Stomach (tissue), 9 donors: ENCODE data around the gene MYEOV. TPM values are rescaled to one million over a fixed set of nuclear protein-coding genes. Genes with fewer than 3 reads are reported as not detected.
A peak's percentile ranks its signal among the peaks of the same experiment; 100 is the strongest.

Experiments
- DNase-seq, 2 donors: peaks; one replicate each; pipeline versions ENCODE4 v3.0.0 to v3.0.0-alpha.2; 2013 to 2019
- H3K27ac ChIP-seq, 5 donors: fragments of 200-600 bp in 4 of 5; sonication (generic) in 4 of 5; one replicate each; pipeline ENCODE4 v1.5.1; 2013 to 2019; ENCODE audit warnings: mild to moderate bottlenecking in 1 of 5, moderate library complexity in 1 of 5
- H3K27me3 ChIP-seq, 3 donors: fragments of 200-600 bp; sonication (generic); one replicate each; pipeline ENCODE4 v1.5.1; 2017 to 2019; ENCODE audit warnings: mixed run types in 1 of 3
- H3K36me3 ChIP-seq, 4 donors: fragments of 200-600 bp; sonication (generic); 1 replicate in 3 of 4; 2 replicates in 1 of 4; pipeline ENCODE4 v1.5.1; 2016 to 2019
- H3K4me1 ChIP-seq, 4 donors: fragments of 200-600 bp; sonication (generic); one replicate each; pipeline ENCODE4 v1.5.1; 2016 to 2019
- H3K4me3 ChIP-seq, 4 donors: fragments of 200-600 bp; sonication (generic) in 3 of 4; one replicate each; pipeline ENCODE4 v1.5.1; 2016 to 2019; ENCODE audit warnings: mild to moderate bottlenecking in 1 of 4
- H3K9me3 ChIP-seq, 4 donors: fragments of 200-600 bp; sonication (generic); one replicate each; pipeline ENCODE4 v1.5.1; 2016 to 2019
- EP300 ChIP-seq: sonication (generic); formaldehyde crosslinking; IDR thresholded peaks from one replicate; pipeline ENCODE4 v1.6.1; 2017; ENCODE audit warnings: antibody characterized with exemption
- POLR2A ChIP-seq, 4 donors: fragments of 450-650 bp; IDR thresholded peaks; one replicate each; pipeline ENCODE4 v1.6.1; 2016; ENCODE audit warnings: antibody characterized with exemption in 4 of 4, control low read depth in 2 of 4, mild to moderate bottlenecking in 1 of 4, moderate library complexity in 1 of 4
- POLR2AphosphoS5 ChIP-seq, 3 donors: sonication (generic); formaldehyde crosslinking; IDR thresholded peaks; one replicate each; pipeline ENCODE4 v1.6.1; 2016; ENCODE audit warnings: antibody characterized with exemption in 3 of 3
- WGBS, 5 donors: extraction: QIAGEN DNeasy Blood & Tissue Kit in 3 of 5; methylation state at CpG; one replicate each; pipeline versions ENCODE4 v1.1.5 to v1.1.7; 2013 to 2018; 5-methylcytosine and 5-hydroxymethylcytosine counted together
- intact Hi-C: fragments of 100-400 bp; cut with DNase I; formaldehyde crosslinking; loops from one replicate; pipeline ENCODE4 v1.15.1; 2023; ENCODE audit warnings: low total_unique reads
- polyA plus RNA-seq, 3 donors: library from polyadenylated mRNA; stranded (reverse); fragments of 200-250 nt; gene quantifications; one replicate each; pipeline ENCODE4 v1.2.3, GENCODE V29; 2013
- total RNA-seq, 5 donors: library from RNA; depleted of rRNA; stranded (reverse); fragments of >200 nt; gene quantifications; one replicate each; pipeline versions ENCODE4 v1.1.0 to v1.2.3, GENCODE V29; 2014 to 2016
- TF ChIP-seq, protein P1 (sequence below), 7 experiments: fragments of 450-650 bp in 4 of 7; fragments of 200-600 bp in 3 of 7; sonication (generic) in 3 of 7; IDR thresholded peaks; one replicate each; pipeline ENCODE4 v1.5.1; 2016 to 2019; ENCODE audit warnings: antibody characterized with exemption in 7 of 7, control low read depth in 2 of 7, mild to moderate bottlenecking in 1 of 7
- donor health status: healthy with polysubstance abuse.
- donor health status: Bipolar disorder and iron deficiency.
- donor health status: healthy.

Gene MYEOV
- total and polyA plus RNA-seq, 8 donors: 0.92 to 41.5 (median 8.5) TPM; not detected in 2

DNA sequence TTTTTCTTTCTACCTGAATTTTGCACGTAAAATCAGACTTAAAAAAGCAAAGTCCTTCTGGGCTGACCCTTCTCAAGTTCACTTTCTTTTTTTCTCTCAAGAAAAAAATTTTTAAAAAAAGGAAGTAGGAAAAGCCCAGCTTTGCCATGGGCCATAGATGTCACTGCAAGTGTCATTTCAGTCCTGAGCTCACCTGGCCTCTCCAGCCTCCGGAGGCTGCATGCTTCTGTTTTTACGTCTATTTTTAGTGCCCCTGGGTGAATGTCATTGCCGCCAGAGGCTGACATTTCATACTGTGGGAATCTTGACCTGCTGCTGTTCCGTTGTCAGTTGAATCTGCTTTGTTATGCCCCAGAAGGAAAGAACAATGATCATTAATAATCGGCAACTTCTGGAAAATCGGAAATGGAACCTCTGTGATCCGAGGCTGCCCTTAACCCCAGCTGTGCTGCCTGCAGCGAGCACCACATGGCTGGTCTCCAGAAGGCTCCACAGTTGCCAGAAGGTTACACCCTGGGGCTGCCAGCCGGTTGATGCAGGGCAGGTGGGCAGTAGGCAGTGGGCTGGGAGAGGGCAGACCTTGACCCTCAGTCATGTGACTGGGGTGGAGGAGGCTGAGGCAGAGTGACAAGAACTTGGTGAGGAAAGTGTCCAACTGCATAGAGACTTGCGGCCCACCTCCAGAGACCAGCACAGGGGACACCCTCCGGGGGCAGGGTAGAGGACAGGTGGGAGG, 16.7 kb upstream of the MYEOV start:
- intact Hi-C loops: no loop called here
- H3K4me1 ChIP-seq: peaks cover 19 to 47% (median 41%) of the 10 kb centered on the region in 4 donors
- no peaks in the 10 kb centered on the region for H3K36me3 ChIP-seq
- TF ChIP-seq, protein P1, sequence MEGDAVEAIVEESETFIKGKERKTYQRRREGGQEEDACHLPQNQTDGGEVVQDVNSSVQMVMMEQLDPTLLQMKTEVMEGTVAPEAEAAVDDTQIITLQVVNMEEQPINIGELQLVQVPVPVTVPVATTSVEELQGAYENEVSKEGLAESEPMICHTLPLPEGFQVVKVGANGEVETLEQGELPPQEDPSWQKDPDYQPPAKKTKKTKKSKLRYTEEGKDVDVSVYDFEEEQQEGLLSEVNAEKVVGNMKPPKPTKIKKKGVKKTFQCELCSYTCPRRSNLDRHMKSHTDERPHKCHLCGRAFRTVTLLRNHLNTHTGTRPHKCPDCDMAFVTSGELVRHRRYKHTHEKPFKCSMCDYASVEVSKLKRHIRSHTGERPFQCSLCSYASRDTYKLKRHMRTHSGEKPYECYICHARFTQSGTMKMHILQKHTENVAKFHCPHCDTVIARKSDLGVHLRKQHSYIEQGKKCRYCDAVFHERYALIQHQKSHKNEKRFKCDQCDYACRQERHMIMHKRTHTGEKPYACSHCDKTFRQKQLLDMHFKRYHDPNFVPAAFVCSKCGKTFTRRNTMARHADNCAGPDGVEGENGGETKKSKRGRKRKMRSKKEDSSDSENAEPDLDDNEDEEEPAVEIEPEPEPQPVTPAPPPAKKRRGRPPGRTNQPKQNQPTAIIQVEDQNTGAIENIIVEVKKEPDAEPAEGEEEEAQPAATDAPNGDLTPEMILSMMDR (IDR thresholded peaks at IDR 0.05): no peak
- TF ChIP-seq POLR2AphosphoS5 (IDR thresholded peaks at IDR 0.05) (no peak), EP300 (no peak), POLR2A (IDR thresholded peaks at IDR 0.05) (no peak)
- no peak overlapping the region for H3K4me3 ChIP-seq
- peak overlapping the region; percentile 16 to 82 (median 70) for H3K27ac ChIP-seq
- peaks cover 0 to 4% (median 1%) of the 10 kb centered on the region in 4 donors for H3K9me3 ChIP-seq
- no peak for DNase-seq
- H3K27me3 ChIP-seq: peaks cover 0 to 12% (median 0%) of the 10 kb centered on the region in 3 donors
- WGBS, 5 donors: 23 to 44% (median 29%) methylated on average over 11 to 12 of the region's 12 CpGs

GRCh38 chr11:69278091-69278867, 15.7 kb upstream of the MYEOV start:
- Histone ChIP-seq H3K36me3 (no peaks in the 10 kb centered on the region), H3K27ac (peak overlapping the region; percentile 64 to 82 (median 71)), H3K27me3 (peaks cover 0 to 12% (median 0%) of the 10 kb centered on the region in 3 donors), H3K4me3 (no peak overlapping the region), H3K9me3 (peaks cover 0 to 6% (median 3%) of the 10 kb centered on the region in 4 donors), H3K4me1 (peaks cover 19 to 41% (median 33%) of the 10 kb centered on the region in 4 donors)
- intact Hi-C loops: no loop called here
- WGBS, 5 donors: 38 to 65% (median 47%) methylated on average over 7 to 12 of the region's 12 CpGs
- DNase-seq: peak; percentile 88 to 92
- TF ChIP-seq EP300 (no peak), POLR2AphosphoS5 (IDR thresholded peaks at IDR 0.05) (peak in 2 of 3 donors; percentile 23 to 62), POLR2A (IDR thresholded peaks at IDR 0.05) (no peak)

DNA sequence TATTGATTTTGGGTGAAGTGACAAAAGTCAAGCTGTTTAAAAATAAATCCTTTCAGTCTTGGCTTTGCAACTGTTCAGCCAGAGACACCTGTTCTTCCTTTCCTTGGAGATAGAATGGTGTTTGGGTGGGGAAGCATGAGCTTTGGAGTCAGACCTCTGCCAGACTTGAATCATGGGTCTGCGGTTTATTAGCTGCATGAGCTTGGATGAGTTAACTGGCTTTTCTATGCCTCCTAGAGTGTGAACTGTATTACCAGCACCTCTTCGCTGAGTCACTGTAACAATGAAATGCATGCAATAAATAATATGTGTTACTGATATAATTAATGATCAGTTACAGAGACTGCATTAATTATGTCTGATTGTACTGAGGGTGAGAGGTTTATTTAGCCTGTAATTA, 13.5 kb upstream of the MYEOV start:
- peaks cover 0 to 12% (median 0%) of the 10 kb centered on the region in 3 donors for H3K27me3 ChIP-seq
- DNase-seq: no peak
- H3K36me3 ChIP-seq: no peaks in the 10 kb centered on the region
- TF ChIP-seq EP300 (no peak), POLR2A (IDR thresholded peaks at IDR 0.05) (no peak), POLR2AphosphoS5 (IDR thresholded peaks at IDR 0.05) (no peak)
- TF ChIP-seq, protein P1 (IDR thresholded peaks at IDR 0.05): no peak
- WGBS, 5 donors: 56 to 78% (median 67%) methylated on average over 2 of the region's 2 CpGs
- H3K9me3 ChIP-seq: peaks cover 0 to 6% (median 3%) of the 10 kb centered on the region in 4 donors
- H3K4me3 ChIP-seq: no peak overlapping the region
- H3K27ac ChIP-seq: peak overlapping the region in 2 of 5 donors; percentile 39 to 77
- intact Hi-C loops: loop anchor here (10.0 kb wide), 1 partner anchor 364 kb away; the partner anchor contains the start of gene CCND1
- peaks cover 15 to 28% (median 18%) of the 10 kb centered on the region in 4 donors for H3K4me1 ChIP-seq

- Histone ChIP-seq H3K4me1 (peaks cover 15 to 28% (median 18%) of the 10 kb centered on the region in 4 donors), H3K27me3 (peaks cover 0 to 12% (median 0%) of the 10 kb centered on the region in 3 donors), H3K4me3 (no peak overlapping the region), H3K27ac (peak overlapping the region in 3 of 5 donors; percentile 39 to 77 (median 55)), H3K9me3 (peaks cover 0 to 6% (median 3%) of the 10 kb centered on the region in 4 donors), H3K36me3 (no peaks in the 10 kb centered on the region)
- 24 to 42% (median 38%) methylated on average over 5 to 6 of the region's 6 CpGs for WGBS, 5 donors
- intact Hi-C loops: loop anchor here (10.0 kb wide), 1 partner anchor 364 kb away; the partner anchor contains the start of gene CCND1
- no peak for TF ChIP-seq EP300
- TF ChIP-seq, protein P1 (IDR thresholded peaks at IDR 0.05): no peak
- peak in 2 of 3 donors; percentile 51 to 60 for TF ChIP-seq POLR2AphosphoS5 (IDR thresholded peaks at IDR 0.05)
- no peak for TF ChIP-seq POLR2A (IDR thresholded peaks at IDR 0.05)
- DNase-seq: peak; percentile 52 to 69
Observed at GRCh38 chr11:69280994-69281393, 13.0 kb upstream of the MYEOV start.
